Activated naive CD4-positive, alpha-beta T cell treated with anti-CD3 and anti-CD28 coated beads, Interleukin-2, amount 50 U/mL, for 24 hours (primary cell): Measurements from ENCODE around the gene PRKCE.

Experiments used
- H3K27ac Mint-ChIP-seq: one replicate; pipeline ENCODE4 v1.8.0; 2021; ENCODE audit warnings: mild to moderate bottlenecking, mixed read lengths
- H3K27me3 Mint-ChIP-seq: one replicate; pipeline ENCODE4 v1.8.0; 2021; ENCODE audit warnings: mixed read lengths
- H3K36me3 Mint-ChIP-seq: one replicate; pipeline ENCODE4 v1.8.0; 2021; ENCODE audit warnings: mixed read lengths
- H3K4me1 Mint-ChIP-seq: one replicate; pipeline ENCODE4 v1.8.0; 2021; ENCODE audit warnings: mixed read lengths
- H3K4me3 Mint-ChIP-seq: one replicate; pipeline ENCODE4 v1.8.0; 2021; ENCODE audit warnings: mild to moderate bottlenecking, mixed read lengths
- H3K9me3 Mint-ChIP-seq: one replicate; pipeline ENCODE4 v1.8.0; 2021; ENCODE audit warnings: mixed read lengths

The PRKCE gene

GRCh38 chr2:46008091-46008870 lies 356.8 kb downstream of the PRKCE start:
- Mint-ChIP-seq H3K4me3 (no peak overlapping the region), H3K9me3 (no peaks in the 10 kb centered on the region), H3K27ac (no peak overlapping the region), H3K4me1 (no peaks in the 10 kb centered on the region), H3K36me3 (peaks cover 6% of the 10 kb centered on the region), H3K27me3 (no peaks in the 10 kb centered on the region)

DNA sequence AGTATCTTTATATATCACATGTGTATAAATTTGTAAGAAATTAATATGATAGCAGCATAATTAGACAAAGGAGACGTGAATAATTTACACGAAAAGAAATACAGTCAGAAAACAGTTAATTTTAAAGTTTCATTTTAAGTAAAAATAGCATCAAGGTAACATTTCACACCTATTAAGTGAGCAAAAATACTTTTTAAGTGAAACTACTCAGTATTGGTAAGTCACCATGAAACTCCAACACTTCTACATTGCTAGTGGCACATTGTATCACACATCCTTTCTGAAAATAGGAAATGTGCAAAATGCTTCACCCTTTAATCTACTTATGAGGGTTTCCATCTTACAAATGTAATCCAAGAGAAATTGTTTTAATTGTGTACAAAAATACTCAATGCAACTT lies 357.8 kb downstream of the PRKCE start:
- H3K4me1 Mint-ChIP-seq, result no peaks in the 10 kb centered on the region
- H3K4me3 Mint-ChIP-seq, result no peak overlapping the region
- H3K27ac Mint-ChIP-seq, result no peak overlapping the region
- no peaks in the 10 kb centered on the region for H3K27me3 Mint-ChIP-seq
- H3K36me3 Mint-ChIP-seq, result peaks cover 6% of the 10 kb centered on the region
- no peaks in the 10 kb centered on the region for H3K9me3 Mint-ChIP-seq

- Mint-ChIP-seq H3K27ac (no peak overlapping the region), H3K27me3 (no peaks in the 10 kb centered on the region), H3K36me3 (peaks cover 6% of the 10 kb centered on the region), H3K9me3 (no peaks in the 10 kb centered on the region), H3K4me1 (no peaks in the 10 kb centered on the region), H3K4me3 (no peak overlapping the region)
Measured at GRCh38 chr2:46009772-46010171, 358.3 kb downstream of the PRKCE start.

DNA sequence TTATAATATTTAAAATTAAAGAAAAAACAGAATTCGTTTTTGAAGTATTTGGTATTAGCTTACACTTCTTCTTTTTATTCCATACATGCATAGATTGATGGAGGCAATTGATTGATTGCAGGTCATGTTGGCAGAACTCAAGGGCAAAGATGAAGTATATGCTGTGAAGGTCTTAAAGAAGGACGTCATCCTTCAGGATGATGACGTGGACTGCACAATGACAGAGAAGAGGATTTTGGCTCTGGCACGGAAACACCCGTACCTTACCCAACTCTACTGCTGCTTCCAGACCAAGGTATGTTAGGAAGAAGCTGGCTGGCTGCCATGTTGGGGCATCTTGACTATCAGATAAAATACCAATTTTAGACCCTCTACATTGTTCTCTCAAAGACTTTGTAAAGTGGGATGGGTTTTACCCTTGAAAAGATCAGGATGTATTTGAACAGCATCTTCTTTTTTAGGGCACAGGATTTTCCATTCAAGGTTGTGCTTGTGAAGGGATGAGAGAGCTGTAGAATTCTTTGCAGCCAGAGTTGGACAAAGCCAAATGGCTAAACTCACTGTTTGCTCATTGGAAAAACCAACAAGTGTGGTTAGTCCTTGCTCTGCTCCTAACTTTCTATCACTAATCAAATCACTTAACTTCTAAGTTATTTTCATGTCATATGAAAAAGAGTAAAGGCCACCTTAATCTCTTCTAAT lies 358.9 kb downstream of the PRKCE start:
- no peak overlapping the region for H3K27ac Mint-ChIP-seq
- no peaks in the 10 kb centered on the region for H3K27me3 Mint-ChIP-seq
- H3K4me3 Mint-ChIP-seq, result no peak overlapping the region
- no peaks in the 10 kb centered on the region for H3K4me1 Mint-ChIP-seq
- H3K9me3 Mint-ChIP-seq, result no peaks in the 10 kb centered on the region
- peaks cover 5% of the 10 kb centered on the region for H3K36me3 Mint-ChIP-seq

DNA sequence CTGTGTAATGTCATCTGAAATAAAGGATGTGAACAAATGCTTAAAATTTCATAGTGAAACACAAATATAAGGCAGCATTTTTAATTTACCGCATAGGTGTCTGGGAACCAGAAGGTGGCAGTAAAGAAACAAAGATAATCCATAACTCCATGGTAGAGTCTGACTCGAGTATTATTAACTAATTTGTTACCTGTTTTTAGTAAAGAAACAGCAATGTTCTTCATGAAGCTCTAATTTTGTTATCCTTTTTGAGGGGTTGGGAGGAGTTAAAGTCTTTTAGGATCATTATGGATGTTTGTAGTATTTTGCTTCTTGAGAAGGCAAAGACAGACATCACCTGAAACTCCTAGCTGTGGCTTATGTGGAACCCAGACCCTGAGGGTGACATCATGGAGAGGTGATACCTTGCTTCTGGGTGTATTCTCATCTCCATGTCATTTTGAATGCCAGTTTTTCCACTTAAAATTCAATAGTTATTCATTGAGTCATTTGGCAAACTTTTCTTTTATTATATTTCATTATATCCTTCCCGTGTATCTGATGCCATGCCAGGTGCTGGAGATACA lies 359.5 kb downstream of the PRKCE start:
- Mint-ChIP-seq H3K27me3 (no peaks in the 10 kb centered on the region), H3K4me3 (no peak overlapping the region), H3K36me3 (peaks cover 4% of the 10 kb centered on the region), H3K9me3 (no peaks in the 10 kb centered on the region), H3K27ac (no peak overlapping the region), H3K4me1 (no peaks in the 10 kb centered on the region)

GRCh38 chr2:46012618-46013240 lies 361.3 kb downstream of the PRKCE start:
- no peaks in the 10 kb centered on the region for H3K27me3 Mint-ChIP-seq
- no peak overlapping the region for H3K4me3 Mint-ChIP-seq
- no peaks in the 10 kb centered on the region for H3K9me3 Mint-ChIP-seq
- no peaks in the 10 kb centered on the region for H3K4me1 Mint-ChIP-seq
- H3K36me3 Mint-ChIP-seq, result peaks cover 3% of the 10 kb centered on the region
- H3K27ac Mint-ChIP-seq, result no peak overlapping the region

GRCh38 chr2:46013726-46014125 lies 362.3 kb downstream of the PRKCE start:
- Mint-ChIP-seq H3K27ac (no peak overlapping the region), H3K4me3 (no peak overlapping the region), H3K27me3 (no peaks in the 10 kb centered on the region), H3K4me1 (no peaks in the 10 kb centered on the region), H3K36me3 (peaks cover 3% of the 10 kb centered on the region), H3K9me3 (no peaks in the 10 kb centered on the region)

- H3K4me1 Mint-ChIP-seq, result no peaks in the 10 kb centered on the region
- H3K27ac Mint-ChIP-seq, result no peak overlapping the region
- H3K4me3 Mint-ChIP-seq, result no peak overlapping the region
- H3K9me3 Mint-ChIP-seq, result no peaks in the 10 kb centered on the region
- no peaks in the 10 kb centered on the region for H3K27me3 Mint-ChIP-seq
- H3K36me3 Mint-ChIP-seq, result peaks cover 3% of the 10 kb centered on the region
Measured at GRCh38 chr2:46014911-46015654, 363.6 kb downstream of the PRKCE start.

GRCh38 chr2:46015671-46016070 lies 364.2 kb downstream of the PRKCE start:
- Mint-ChIP-seq H3K27me3 (no peaks in the 10 kb centered on the region), H3K27ac (no peak overlapping the region), H3K4me3 (no peak overlapping the region), H3K9me3 (no peaks in the 10 kb centered on the region), H3K36me3 (peaks cover 4% of the 10 kb centered on the region), H3K4me1 (no peaks in the 10 kb centered on the region)

DNA sequence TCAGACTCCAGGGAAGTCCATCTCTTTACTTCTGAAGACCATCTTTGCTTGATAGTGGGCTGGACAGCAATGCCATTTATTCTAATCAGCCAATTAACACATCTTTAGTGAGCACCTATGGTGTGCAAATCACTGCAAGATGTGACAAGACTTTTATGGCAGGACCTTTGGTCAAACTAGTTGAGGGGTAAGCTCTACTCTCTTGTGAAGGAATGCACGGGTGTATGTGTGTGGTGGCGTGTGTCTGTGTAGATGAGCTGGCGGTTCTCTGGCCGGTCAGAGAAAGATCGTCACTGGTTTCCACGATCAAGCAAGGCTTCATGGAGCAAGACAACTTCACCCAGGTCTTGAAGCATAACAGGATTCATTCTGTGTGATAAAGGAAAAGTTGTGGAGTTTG lies 364.6 kb downstream of the PRKCE start:
- no peaks in the 10 kb centered on the region for H3K27me3 Mint-ChIP-seq
- no peaks in the 10 kb centered on the region for H3K4me1 Mint-ChIP-seq
- no peak overlapping the region for H3K4me3 Mint-ChIP-seq
- H3K9me3 Mint-ChIP-seq, result no peaks in the 10 kb centered on the region
- peaks cover 4% of the 10 kb centered on the region for H3K36me3 Mint-ChIP-seq
- no peak overlapping the region for H3K27ac Mint-ChIP-seq

DNA sequence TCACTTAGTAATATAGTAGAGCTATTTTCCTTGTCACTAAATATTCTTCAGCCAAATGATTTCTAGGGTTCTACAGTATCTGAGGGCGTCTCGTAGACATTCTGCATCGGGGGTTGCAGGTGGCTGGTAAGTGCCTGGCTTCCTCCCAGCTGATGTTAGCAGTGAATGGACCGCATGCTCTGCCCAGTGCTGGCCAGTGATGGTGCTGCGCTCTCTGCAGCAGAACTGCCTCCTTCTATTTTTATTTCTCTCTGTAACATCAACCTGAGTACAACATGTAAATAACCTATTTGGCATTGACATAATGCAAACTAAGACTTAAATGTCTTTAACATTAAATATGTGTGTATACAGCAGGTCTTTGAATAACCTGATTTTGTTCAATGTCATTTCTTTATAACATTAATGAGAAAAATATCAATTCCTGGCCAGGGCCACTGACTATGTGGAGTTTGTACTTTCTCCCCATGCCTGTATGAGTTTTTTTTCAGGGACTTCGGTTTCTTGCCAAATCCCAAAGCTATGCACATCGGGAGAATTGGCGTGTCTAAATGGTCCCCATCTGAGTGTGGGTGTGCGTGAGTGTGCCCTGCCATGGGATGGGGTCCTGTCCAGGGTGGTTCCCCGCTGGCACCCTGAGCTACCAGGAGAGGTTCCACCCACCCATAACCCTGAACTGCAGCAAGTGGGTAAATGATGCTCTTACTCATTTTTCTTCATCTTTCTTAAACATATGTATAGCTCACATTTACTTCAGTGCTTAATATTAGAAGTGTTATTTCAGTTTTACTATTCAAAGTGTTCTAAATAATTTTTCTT lies 367.5 kb downstream of the PRKCE start:
- H3K9me3 Mint-ChIP-seq, result no peaks in the 10 kb centered on the region
- no peak overlapping the region for H3K4me3 Mint-ChIP-seq
- H3K36me3 Mint-ChIP-seq, result peaks cover 3% of the 10 kb centered on the region
- no peaks in the 10 kb centered on the region for H3K4me1 Mint-ChIP-seq
- H3K27ac Mint-ChIP-seq, result no peak overlapping the region
- H3K27me3 Mint-ChIP-seq, result no peaks in the 10 kb centered on the region

- Mint-ChIP-seq H3K4me1 (no peaks in the 10 kb centered on the region), H3K4me3 (no peak overlapping the region), H3K27me3 (no peaks in the 10 kb centered on the region), H3K27ac (no peak overlapping the region), H3K9me3 (no peaks in the 10 kb centered on the region), H3K36me3 (peaks cover 3% of the 10 kb centered on the region)
Measured at GRCh38 chr2:46020416-46020815, 368.9 kb downstream of the PRKCE start.

DNA sequence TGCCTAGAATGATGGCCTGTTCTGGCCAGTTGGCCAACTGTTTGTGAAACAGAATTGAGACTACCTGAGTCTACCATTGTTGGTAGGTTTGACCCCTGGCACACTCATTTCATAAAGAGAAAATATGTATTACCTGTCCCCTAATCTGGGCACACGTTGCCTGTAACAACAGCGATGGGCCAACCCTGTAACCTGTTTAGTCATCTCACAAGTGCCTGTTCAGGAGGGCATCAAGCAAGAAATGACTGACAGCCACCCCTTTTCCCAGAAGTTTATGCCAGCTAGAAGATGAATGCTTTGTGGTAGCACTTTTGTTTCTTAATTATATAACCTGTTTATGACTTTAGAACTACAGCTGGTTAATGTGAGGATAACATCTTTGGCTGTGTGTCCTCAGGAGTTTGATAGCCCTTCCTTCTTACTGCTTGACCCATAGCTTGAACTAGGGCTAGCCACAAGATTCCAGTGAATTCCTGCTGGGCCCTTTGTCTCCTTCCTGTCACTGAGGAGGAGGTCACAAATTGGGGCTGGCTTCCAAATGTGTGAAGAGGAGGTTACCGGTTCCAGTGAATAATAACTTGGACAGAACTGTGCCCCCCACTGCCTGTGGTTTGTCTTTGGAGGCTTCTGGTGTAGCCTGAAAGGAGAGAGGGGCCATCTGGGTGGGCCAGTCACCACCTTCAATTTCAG lies 371.8 kb downstream of the PRKCE start:
- no peak overlapping the region for H3K4me3 Mint-ChIP-seq
- peaks cover 1% of the 10 kb centered on the region for H3K36me3 Mint-ChIP-seq
- H3K27ac Mint-ChIP-seq, result no peak overlapping the region
- H3K4me1 Mint-ChIP-seq, result no peaks in the 10 kb centered on the region
- no peaks in the 10 kb centered on the region for H3K27me3 Mint-ChIP-seq
- H3K9me3 Mint-ChIP-seq, result no peaks in the 10 kb centered on the region

DNA sequence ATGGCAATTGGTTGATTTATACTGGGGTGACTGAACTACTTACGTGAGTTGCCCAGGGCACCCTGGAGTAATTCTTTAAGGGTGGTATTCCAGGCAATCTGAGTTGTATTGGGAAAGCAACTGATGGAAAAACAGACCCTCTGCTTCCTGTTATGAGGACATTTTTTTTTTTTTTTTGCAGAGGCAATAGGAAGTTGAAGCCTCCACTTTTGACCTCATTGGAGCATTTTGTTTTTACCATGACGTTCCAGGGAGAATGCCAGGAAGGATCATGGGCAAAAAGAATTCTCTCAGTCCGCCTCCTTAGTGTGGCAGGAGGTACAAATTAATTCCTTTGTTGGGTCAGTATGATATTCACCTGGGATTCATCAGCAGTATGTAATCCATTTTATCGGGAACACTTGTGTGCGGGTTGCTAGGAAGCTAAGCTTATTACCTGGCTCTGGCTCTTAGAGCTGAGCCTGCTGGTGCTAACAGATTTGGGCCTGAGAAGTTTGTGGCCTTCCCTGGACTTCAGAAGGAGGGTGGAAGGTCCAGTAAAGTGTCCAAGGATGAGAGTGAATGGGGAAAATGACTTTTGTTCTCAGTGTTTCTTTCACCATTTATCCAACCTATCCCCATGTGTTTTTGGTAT lies 372.8 kb downstream of the PRKCE start:
- Mint-ChIP-seq H3K9me3 (no peaks in the 10 kb centered on the region), H3K4me3 (no peak overlapping the region), H3K27me3 (no peaks in the 10 kb centered on the region), H3K27ac (no peak overlapping the region), H3K36me3 (peaks cover 1% of the 10 kb centered on the region), H3K4me1 (no peaks in the 10 kb centered on the region)
